Neural progenitor cell (in vitro differentiated cells): ENCODE data around the gene UBE2R2.
"Not testable (repeated sequence)": the region's sequence is repeated elsewhere in the genome, so short reads cannot be mapped to it uniquely, and the experiment has no call there.

Source experiments
- CTCF ChIP-seq: fragments of 200-600 bp; sonication (generic); IDR thresholded peaks from 2 replicates; pipeline ENCODE4 v1.5.1; 2017; ENCODE audit warnings: antibody characterized with exemption, mild to moderate bottlenecking
- EZH2 ChIP-seq: fragments of 200-600 bp; sonication (generic); IDR thresholded peaks from 2 replicates; pipeline ENCODE4 v1.6.1; 2017; ENCODE audit warnings: antibody characterized with exemption, mild to moderate bottlenecking, moderate library complexity
- EZH2phosphoT487 ChIP-seq: fragments of 200-600 bp; sonication (generic); IDR thresholded peaks from 2 replicates; pipeline ENCODE4 v1.6.1; 2017; ENCODE audit warnings: antibody characterized with exemption

GRCh38 chr9:33801943-33802500 is 14.9 kb upstream of the UBE2R2 start:
- not testable (repeated sequence) for TF ChIP-seq CTCF, EZH2, EZH2phosphoT487
